WERI-Rb-1 (cell line): Measurements from ENCODE around the gene TAF9.

Source experiments
- DNase-seq: peaks from one replicate; pipeline ENCODE4 v3.0.0-alpha.2; 2020
- H3K27ac ChIP-seq: fragments of 250-450 bp; sonication (Bioruptor Pico); 2 replicates; pipeline ENCODE4 v1.5.1; 2020; ENCODE audit warnings: mild to moderate bottlenecking, moderate library complexity
- H3K27me3 ChIP-seq: fragments of 250-450 bp; sonication (Bioruptor Pico); 2 replicates; pipeline ENCODE4 v1.5.1; 2021; ENCODE audit warnings: mild to moderate bottlenecking, low read depth, moderate library complexity; ENCODE audit not compliant: insufficient read depth, severe bottlenecking
- H3K36me3 ChIP-seq: fragments of 250-450 bp; sonication (Bioruptor Pico); 2 replicates; pipeline ENCODE4 v1.5.1; 2020; ENCODE audit warnings: mild to moderate bottlenecking, moderate library complexity
- H3K4me3 ChIP-seq: 2 replicates; pipeline ENCODE4 v1.5.1; 2011; ENCODE audit warnings: low read depth, mild to moderate bottlenecking, control low read depth, low read length
- H3K9me3 ChIP-seq: fragments of 250-450 bp; sonication (Bioruptor Pico); 2 replicates; pipeline ENCODE4 v1.5.1; 2021; ENCODE audit warnings: mild to moderate bottlenecking, moderate library complexity; ENCODE audit not compliant: severe bottlenecking
- TF ChIP-seq, protein P1 (sequence below): IDR thresholded peaks from 2 replicates; pipeline ENCODE4 v1.5.1; 2011; ENCODE audit warnings: low read depth, mild to moderate bottlenecking, control low read depth, inconsistent platforms, low read length

Gene TAF9

GRCh38 chr5:69315972-69316371 lies 53.3 kb downstream of the TAF9 start:
- H3K27ac ChIP-seq = no peak overlapping the region

More at GRCh38 chr5:69315972-69316371, 53.3 kb downstream of the TAF9 start:
- Histone ChIP-seq H3K4me3 (no peak overlapping the region), H3K9me3 (no peaks in the 10 kb centered on the region), H3K36me3 (peaks cover 21% of the 10 kb centered on the region), H3K27me3 (no peaks in the 10 kb centered on the region)
- DNase-seq = no peak
- TF ChIP-seq, protein P1, sequence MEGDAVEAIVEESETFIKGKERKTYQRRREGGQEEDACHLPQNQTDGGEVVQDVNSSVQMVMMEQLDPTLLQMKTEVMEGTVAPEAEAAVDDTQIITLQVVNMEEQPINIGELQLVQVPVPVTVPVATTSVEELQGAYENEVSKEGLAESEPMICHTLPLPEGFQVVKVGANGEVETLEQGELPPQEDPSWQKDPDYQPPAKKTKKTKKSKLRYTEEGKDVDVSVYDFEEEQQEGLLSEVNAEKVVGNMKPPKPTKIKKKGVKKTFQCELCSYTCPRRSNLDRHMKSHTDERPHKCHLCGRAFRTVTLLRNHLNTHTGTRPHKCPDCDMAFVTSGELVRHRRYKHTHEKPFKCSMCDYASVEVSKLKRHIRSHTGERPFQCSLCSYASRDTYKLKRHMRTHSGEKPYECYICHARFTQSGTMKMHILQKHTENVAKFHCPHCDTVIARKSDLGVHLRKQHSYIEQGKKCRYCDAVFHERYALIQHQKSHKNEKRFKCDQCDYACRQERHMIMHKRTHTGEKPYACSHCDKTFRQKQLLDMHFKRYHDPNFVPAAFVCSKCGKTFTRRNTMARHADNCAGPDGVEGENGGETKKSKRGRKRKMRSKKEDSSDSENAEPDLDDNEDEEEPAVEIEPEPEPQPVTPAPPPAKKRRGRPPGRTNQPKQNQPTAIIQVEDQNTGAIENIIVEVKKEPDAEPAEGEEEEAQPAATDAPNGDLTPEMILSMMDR = no peak
